Gastrocnemius medialis (tissue), 4 donors: ENCODE measurements around the gene ZNF221. TPM values are rescaled to one million over a fixed set of nuclear protein-coding genes. Genes with fewer than 3 reads are reported as not detected.
A peak's percentile ranks its signal among the peaks of the same experiment; 100 is the strongest.

Experiments
- ATAC-seq, 2 donors: fragments of 150-250 bp; one replicate each; pipeline ENCODE4 v1.9.1; 2016
- DNase-seq, 2 donors: peaks; one replicate each; pipeline ENCODE4 v3.0.0-alpha.2; 2019
- H3K27ac ChIP-seq, 4 donors: fragments of 200-600 bp; sonication (generic); 1 replicate in 1 of 4; 2 replicates in 3 of 4; pipeline ENCODE4 v1.5.1; 2016 to 2018; ENCODE audit warnings: mild to moderate bottlenecking in 2 of 4, moderate library complexity in 1 of 4
- H3K27me3 ChIP-seq, 3 donors: fragments of 200-600 bp; sonication (generic) in 2 of 3; 1 replicate in 1 of 3; 2 replicates in 2 of 3; pipeline versions ENCODE4 v1.5.1 to v1.6.0; 2016 to 2019; ENCODE audit warnings: mild to moderate bottlenecking in 1 of 3, moderate library complexity in 1 of 3
- H3K36me3 ChIP-seq, 2 donors: fragments of 200-600 bp; sonication (generic) in 1 of 2; one replicate each; pipeline ENCODE4 v1.5.1; 2017 to 2018
- H3K4me1 ChIP-seq, 2 donors: fragments of 200-600 bp; sonication (generic) in 1 of 2; one replicate each; pipeline ENCODE4 v1.5.1; 2016 to 2017; ENCODE audit warnings: mild to moderate bottlenecking in 2 of 2
- H3K4me3 ChIP-seq, 4 donors: fragments of 200-600 bp; sonication (generic) in 3 of 4; 1 replicate in 1 of 4; 2 replicates in 3 of 4; pipeline ENCODE4 v1.5.1; 2016 to 2019; ENCODE audit warnings: mild to moderate bottlenecking in 2 of 4
- H3K9me3 ChIP-seq, 3 donors: fragments of 200-600 bp; sonication (generic) in 2 of 3; 1 replicate in 1 of 3; 2 replicates in 2 of 3; pipeline ENCODE4 v1.5.1; 2016 to 2019
- CTCF ChIP-seq, 5 experiments: fragments of 450-650 bp in 3 of 5; fragments of 200-600 bp in 2 of 5; sonication (generic) in 2 of 5; IDR thresholded peaks in 4 of 5; conservative IDR thresholded peaks in 1 of 5; 1 replicate in 4 of 5; 2 replicates in 1 of 5; pipeline ENCODE4 v1.5.1; 2016 to 2019; ENCODE audit warnings: antibody characterized with exemption in 5 of 5, mild to moderate bottlenecking in 3 of 5, moderate library complexity in 3 of 5
- POLR2A ChIP-seq, 2 donors: fragments of 450-650 bp; IDR thresholded peaks; one replicate each; pipeline ENCODE4 v1.6.1; 2017; ENCODE audit warnings: antibody characterized with exemption in 2 of 2, mild to moderate bottlenecking in 2 of 2, moderate library complexity in 2 of 2
- in situ Hi-C, 4 donors: fragments of 200-750 bp; cut with MboI; loops; one replicate each; pipeline versions ENCODE4 v1.15.0 to v1.8.0; 2017; ENCODE audit warnings: low sequenced_read_pairs in 4 of 4
- intact Hi-C: fragments of 100-400 bp; cut with DNase I; formaldehyde crosslinking; loops from one replicate; pipeline ENCODE4 v1.15.1; 2023; ENCODE audit warnings: low total_unique reads
- total RNA-seq, 4 donors: library from RNA; depleted of rRNA; stranded (reverse); fragments of >200 nt; gene quantifications; one replicate each; pipeline versions ENCODE4 v1.1.0 to v1.2.3, GENCODE V29; 2016

The ZNF221 gene
- total RNA-seq, 4 donors from 2014 or later: 0.76 to 15.3 (median 0.96) TPM

- ATAC-seq: no peak
- in situ Hi-C loops: no loop called here
- peaks cover 0 to 11% (median 7%) of the 10 kb centered on the region in 3 donors for H3K9me3 ChIP-seq
These were observed 27.2 kb upstream of the ZNF221 start for GRCh38 chr19:43923875-43924274.

GRCh38 chr19:43928820-43929219 lies 22.2 kb upstream of the ZNF221 start:
- H3K4me1 ChIP-seq: peaks cover 2 to 3% of the 10 kb centered on the region in 2 donors
- no peak overlapping the region for H3K27ac ChIP-seq
- H3K27me3 ChIP-seq: no peaks in the 10 kb centered on the region
- no peak overlapping the region for H3K4me3 ChIP-seq
- in situ Hi-C loops: no loop called here
- ATAC-seq (no peak), DNase-seq (no peak)
- no peak for TF ChIP-seq POLR2A (IDR thresholded peaks at IDR 0.05)
- TF ChIP-seq CTCF (IDR thresholded peaks at IDR 0.05 in 4 of 5, conservative IDR thresholded peaks at IDR 0.05 in 1 of 5): no peak
- peaks cover 38 to 95% of the 10 kb centered on the region in 2 donors for H3K36me3 ChIP-seq
- peaks cover 0 to 2% (median 0%) of the 10 kb centered on the region in 3 donors for H3K9me3 ChIP-seq
- intact Hi-C loops: no loop called here

More at GRCh38 chr19:43923875-43924274, 27.2 kb upstream of the ZNF221 start:
- Histone ChIP-seq H3K4me3 (no peak overlapping the region), H3K36me3 (peaks cover 61 to 98% of the 10 kb centered on the region in 2 donors), H3K27me3 (no peaks in the 10 kb centered on the region), H3K4me1 (no peaks in the 10 kb centered on the region), H3K27ac (no peak overlapping the region)
- no peak for DNase-seq
- TF ChIP-seq POLR2A (IDR thresholded peaks at IDR 0.05): no peak
- intact Hi-C loops: no loop called here

GRCh38 chr19:43934055-43934984 lies 16.7 kb upstream of the ZNF221 start:
- peaks cover 14 to 17% of the 10 kb centered on the region in 2 donors for H3K4me1 ChIP-seq
- TF ChIP-seq POLR2A (IDR thresholded peaks at IDR 0.05) (no peak), CTCF (IDR thresholded peaks at IDR 0.05 in 4 of 5, conservative IDR thresholded peaks at IDR 0.05 in 1 of 5) (no peak)
- H3K4me3 ChIP-seq: peak overlapping the region; percentile 52 to 78 (median 68)
- H3K9me3 ChIP-seq: no peaks in the 10 kb centered on the region
- DNase-seq: no peak
- peak overlapping the region; percentile 71 to 87 (median 77) for H3K27ac ChIP-seq
- H3K36me3 ChIP-seq: peaks cover 8 to 42% of the 10 kb centered on the region in 2 donors
- H3K27me3 ChIP-seq: no peaks in the 10 kb centered on the region
- intact Hi-C loops: loop anchor here (2.0 to 10.0 kb wide), 3 partner anchors 138 to 420 kb away; partner anchors contain the start of genes ZNF112 and ZNF284
- ATAC-seq: no peak
- in situ Hi-C loops: no loop called here

- no peak for TF ChIP-seq CTCF (IDR thresholded peaks at IDR 0.05 in 4 of 5, conservative IDR thresholded peaks at IDR 0.05 in 1 of 5)
- no peak for TF ChIP-seq POLR2A (IDR thresholded peaks at IDR 0.05)
- H3K36me3 ChIP-seq: peaks cover 8 to 33% of the 10 kb centered on the region in 2 donors
- in situ Hi-C loops: no loop called here
- intact Hi-C loops: loop anchor here (1.0 to 10.0 kb wide), 8 partner anchors 16 to 420 kb away; partner anchors contain the start of genes ZNF112, ZNF155, ZNF221 and ZNF224
- ATAC-seq (peak; percentile 98 to 99), DNase-seq (peak; percentile 80 to 83)
- H3K4me1 ChIP-seq: peaks cover 14 to 17% of the 10 kb centered on the region in 2 donors
- H3K27ac ChIP-seq: peak within 1 kb of the TSS; percentile 71 to 87 (median 77)
- peak within 1 kb of the TSS; percentile 52 to 78 (median 68) for H3K4me3 ChIP-seq
- H3K27me3 ChIP-seq: no peaks in the 10 kb centered on the region
- H3K9me3 ChIP-seq: peaks cover 0 to 7% (median 0%) of the 10 kb centered on the region in 3 donors
These were observed 15.9 kb upstream of the ZNF221 start, which contains the start of gene ZNF45 for GRCh38 chr19:43934985-43935708. Gene ZNF45 (minus strand): TSS chr19:43935282. CDS start chr19:43922185, 13,097 bp downstream.
